HG03159 (cell line): ENCODE results near the gene SRRD.
A peak's percentile ranks its signal among the peaks of the same experiment; 100 is the strongest.

ENCODE experiments used
- ATAC-seq: cut with Tn5 transposase; IDR thresholded peaks from one replicate; pipeline ENCODE4 v1.9.1; 2021; ENCODE audit warnings: mild to moderate bottlenecking, moderate library complexity; ENCODE audit not compliant: unreplicated experiment

Gene SRRD

DNA sequence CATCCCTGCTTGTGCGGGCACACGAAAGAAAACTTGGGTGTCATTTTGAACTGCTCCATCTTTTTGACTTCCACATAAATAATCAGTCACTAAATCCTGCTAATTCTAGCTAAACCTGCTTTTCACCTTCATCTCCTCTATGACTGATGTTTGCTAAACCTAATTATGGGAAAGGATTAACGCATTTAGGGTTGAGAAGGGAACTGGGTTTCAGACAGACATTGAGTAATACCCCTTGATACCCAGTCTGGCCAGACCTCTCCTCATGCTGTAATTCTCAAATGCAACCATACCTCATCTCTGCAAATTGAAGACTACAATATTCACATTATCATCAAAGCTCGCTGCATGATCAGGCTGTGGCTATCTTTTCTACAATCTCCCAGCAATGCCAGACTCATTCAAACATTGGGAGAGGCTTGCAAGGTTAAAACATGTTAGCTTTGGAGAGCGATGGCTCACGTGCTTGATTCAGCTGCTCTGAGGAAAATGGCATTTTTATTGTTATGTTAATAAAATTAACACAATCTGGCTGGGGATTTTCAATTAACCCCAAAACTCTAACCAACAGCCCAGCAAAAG, 2.5 kb upstream of the SRRD start:
- ATAC-seq, result no peak

DNA sequence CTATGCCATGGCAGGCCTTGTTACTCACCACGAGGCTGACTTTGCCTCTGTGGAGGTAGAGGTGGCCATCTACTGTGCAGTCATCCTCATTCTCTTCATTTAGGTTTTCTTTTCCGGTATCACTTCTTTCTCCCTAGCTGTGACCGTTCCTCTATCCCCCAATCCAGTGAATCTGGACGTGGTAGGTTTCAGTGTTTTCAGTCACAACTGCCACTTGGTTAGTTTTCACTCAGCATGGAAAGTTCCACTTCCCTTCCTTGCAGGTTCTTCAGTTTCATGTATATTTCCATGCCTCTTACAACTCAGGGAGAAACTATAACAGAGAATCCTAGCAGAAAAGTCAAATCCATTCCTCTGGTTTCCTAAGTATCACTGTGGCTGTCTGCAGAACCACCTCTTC, 2.0 kb upstream of the SRRD start:
- ATAC-seq, result no peak

DNA sequence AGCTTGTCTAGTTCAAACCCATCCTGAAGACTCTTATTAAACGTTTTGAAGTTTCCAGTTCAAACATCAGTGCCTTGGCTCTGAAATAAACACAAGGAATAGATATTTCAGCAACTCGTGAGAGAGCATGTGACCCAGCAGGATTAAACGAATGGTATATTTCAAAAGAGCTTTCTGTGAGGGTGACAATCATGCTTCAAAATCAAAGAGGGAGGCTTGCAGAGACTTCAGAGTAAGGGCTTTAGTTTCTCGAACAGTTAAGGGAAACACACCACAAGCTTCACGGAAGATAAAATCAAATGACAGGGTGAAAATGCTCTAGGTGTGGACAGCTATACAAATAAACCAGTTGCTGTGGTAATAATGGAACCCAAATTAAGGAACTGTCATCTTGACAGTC, 1.5 kb upstream of the SRRD start:
- ATAC-seq, result no peak

DNA sequence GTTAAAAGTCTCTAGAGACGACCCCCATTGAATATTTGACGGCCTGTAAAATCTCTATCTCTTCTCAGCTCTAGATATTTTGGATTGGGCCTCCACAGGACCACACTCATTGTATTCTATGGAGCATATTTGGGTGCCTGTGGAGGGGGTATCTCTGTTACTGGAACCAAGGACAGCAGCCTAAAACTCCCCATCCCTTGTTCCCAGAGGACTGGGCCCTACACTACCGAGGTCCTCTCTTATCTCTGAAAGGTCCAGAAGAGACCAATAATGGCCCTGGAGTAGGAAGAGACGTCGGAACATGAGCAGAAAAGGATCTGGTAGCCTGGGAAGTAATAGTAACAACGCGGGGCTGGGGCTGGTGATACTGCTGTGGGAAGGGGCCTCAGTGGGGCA, 636 bp upstream of the SRRD start:
- ATAC-seq, result no peak

DNA sequence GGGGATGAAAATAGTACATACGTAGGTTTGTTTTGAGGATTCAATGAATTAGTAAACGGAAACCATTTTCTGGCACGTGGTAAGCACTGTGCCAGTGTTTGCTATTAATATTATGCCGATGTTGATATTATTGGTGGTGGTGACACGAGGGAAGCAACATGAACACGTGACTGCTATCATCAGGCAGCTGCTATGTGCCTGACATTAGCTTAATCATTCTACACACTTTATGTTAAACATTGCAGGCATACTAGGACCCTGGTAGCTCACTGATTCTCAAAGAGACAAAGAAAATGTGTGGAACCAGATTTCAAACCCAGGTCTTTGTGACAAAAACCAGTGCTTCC, 656 bp downstream of the SRRD start:
- ATAC-seq, result no peak

DNA sequence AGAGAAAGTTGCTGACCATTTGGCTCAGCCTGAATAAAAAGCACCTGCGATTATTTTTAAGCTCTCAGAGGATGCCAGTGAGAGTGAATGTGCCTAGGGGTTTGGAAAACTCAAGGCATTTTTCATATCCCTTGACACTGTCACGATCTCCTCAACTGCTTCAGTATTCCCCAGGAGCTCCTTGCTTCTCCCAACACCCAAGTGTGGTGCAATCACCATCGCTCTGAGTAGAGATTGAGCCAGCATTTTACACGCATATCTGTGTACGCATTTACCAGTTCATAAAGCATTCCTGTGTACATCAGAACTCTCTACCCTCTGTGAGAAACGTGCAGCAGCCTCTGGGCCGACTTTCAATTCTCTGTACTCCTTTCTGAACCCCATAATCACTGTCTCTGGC, 1.3 kb downstream of the SRRD start:
- ATAC-seq, result no peak

- ATAC-seq, result no peak
Observed at GRCh38 chr22:26485806-26486390, 2.2 kb downstream of the SRRD start.

- no peak for ATAC-seq
Observed at GRCh38 chr22:26486394-26486793, 2.7 kb downstream of the SRRD start.

- ATAC-seq, result no peak
Observed at GRCh38 chr22:26487996-26488395, 4.3 kb downstream of the SRRD start.

DNA sequence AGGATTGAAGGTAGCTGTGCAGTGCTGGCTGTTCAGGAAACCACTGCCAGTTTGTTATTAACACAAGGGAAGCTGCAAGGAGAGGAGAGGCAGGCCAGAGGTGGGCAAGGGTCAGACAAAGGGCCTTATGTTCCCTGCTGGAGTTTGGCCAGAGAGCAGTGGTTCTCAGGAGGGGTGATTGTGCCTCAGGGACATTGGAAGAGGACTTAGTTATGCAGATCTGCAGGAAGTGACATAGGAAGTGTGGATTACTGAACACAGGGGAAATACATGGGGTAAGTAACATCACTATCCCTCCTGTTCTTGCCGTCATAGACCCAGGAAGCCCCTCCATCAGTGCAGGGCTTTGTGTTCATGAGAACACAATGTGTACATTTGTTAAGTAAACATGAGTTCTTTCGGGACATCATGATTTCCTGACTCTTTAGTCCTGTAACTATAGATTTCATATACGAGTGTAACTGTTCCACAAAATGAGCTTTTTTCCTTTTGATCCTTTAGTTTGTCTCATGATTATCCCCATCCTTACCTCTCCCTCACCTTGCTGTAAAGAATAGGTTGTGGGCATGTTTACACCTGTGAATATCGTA, 5.9 kb downstream of the SRRD start:
- ATAC-seq, result no peak

- no peak for ATAC-seq
Observed at GRCh38 chr22:26492220-26492619, 8.5 kb downstream of the SRRD start.

DNA sequence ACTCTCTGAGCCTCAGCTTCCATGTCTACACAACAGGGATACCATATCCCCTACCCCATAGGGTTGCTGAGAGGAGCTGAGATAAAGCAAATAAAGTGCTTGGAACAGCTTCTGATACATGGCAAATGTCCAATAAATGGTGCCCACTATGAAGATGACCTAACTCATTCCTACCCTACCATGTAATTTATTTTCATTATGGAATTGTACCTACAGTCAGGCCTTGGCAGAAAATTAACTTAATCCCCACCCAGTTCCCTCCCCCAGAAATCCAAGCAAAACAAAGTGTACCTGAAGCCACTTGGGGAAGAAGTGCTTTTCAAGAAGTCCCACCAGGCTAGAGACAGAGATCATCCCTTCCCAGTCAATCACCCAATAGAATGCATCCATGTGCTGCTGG, 10.8 kb downstream of the SRRD start:
- no peak for ATAC-seq

- ATAC-seq, result no peak
Observed at GRCh38 chr22:26496456-26496855, 12.8 kb downstream of the SRRD start.

DNA sequence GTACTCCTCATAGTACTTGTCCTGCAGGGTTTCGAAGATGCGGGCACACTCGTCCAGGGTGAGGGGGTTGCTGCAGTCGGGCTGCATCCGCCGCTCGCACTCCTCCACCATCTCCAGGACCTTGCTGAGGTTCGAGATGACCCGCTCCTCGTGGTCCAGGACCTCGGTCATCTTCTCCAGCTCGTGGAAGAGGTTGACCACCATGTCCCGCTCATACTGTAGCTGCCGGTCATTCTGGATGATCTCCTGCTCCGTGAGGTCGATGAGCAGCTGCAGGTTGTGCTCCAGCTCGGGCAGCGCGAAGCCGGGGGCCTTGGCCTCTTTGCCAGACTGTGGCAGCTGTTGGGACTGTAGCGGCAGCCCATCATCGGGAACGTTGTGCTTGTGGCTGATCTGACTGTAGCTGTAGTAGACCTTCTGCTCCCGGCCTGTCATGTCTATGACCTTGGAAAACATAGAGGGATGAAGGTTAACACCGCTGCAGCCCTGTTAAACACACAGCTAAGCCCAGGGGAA, 15.6 kb downstream of the SRRD start:
- no peak for ATAC-seq

DNA sequence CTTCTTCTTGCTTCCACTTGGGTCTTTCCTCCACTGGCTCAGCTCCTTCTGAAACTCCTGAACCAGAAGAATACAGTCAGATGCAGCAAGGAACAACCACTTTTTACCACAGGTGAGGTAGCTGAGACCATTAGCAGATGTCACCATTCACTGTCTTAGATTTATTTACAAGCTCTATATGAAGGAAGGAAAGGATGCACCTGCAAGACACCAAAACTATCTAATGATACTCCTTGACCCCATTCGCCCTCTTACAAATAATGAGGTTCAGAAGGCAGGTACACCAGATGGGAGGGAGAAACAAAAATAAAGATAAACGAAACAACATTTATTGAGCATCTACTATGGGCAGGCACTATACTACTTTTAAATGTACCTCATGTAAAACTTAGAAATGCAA, 18.3 kb downstream of the SRRD start:
- ATAC-seq, result no peak

DNA sequence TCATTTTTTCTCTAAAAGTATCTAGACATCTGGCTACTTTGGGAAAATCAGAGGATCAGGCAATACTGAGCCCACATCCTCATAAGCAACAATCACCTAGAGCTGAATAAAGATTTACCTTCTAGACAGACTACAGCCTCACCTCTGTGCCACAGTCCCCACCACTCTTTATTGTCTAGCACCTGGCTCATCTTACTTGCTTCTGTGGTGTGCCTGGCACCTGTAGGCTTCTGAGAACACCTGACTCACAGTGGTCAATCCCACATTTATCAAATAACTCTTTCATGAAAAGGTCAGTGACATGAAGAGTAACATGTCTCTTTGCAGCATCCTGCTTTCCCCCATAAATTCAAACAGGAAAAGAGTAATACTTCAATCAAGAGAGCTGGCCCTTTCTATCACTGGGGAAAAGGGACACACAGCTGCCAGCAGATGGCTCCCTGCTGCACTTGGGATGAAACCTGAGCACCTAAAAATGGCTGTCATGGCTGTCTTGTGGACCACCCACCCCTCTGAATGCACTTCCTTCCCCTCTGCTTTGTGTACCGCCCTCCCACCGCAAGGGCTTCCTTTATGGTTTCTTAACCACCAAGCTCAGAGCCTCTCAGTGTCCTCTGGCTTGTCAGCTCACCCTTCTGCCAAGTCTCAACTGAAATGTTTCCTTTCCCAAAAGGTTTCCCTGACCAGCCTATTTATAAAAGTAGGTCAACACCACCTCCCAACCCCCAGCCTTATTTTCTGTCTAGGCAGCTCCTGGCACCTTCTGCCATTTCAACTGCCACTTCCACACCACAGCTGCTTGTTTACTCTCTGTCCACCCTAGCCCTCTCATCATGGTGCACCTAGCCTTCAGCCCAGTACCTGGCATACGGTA, 19.2 kb downstream of the SRRD start:
- ATAC-seq, result no peak

GRCh38 chr22:26503758-26504157, 20.1 kb downstream of the SRRD start:
- ATAC-seq, result no peak

- ATAC-seq, result no peak
Observed at GRCh38 chr22:26508148-26508547, 24.5 kb downstream of the SRRD start.

- peak; percentile 96 for ATAC-seq
Observed at GRCh38 chr22:26512149-26512793, 28.6 kb downstream of the SRRD start, which contains the start of gene TFIP11. TFIP11 (minus strand) TSS chr22:26512473; CDS start chr22:26510272, 2,201 bp downstream.

DNA sequence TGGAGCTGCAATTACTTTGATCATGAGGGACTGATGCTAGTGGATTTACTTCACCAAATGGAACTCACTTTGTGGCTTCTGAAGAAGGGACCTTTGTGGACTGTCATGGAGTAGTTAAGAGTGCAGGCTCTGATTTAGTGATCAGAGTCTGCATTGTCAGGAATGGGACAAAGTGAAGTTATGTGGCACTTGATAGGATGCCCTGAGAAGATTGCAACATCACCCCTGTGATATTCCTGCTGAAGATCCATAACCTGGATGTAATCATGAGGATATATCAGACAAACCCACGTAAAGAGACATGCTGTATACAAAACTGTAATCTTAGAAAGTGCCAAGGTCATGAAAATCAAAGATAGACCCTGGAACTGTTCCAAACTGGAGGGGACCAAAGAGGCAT, 30.2 kb downstream of the SRRD start:
- no peak for ATAC-seq
